GM12878 (cell line): Measurements from ENCODE around the gene IQGAP3. TPM values are rescaled to one million over a fixed set of nuclear protein-coding genes. Genes with fewer than 3 reads are reported as not detected.

Source experiments
- CTCF ChIP-seq, 3 experiments: IDR thresholded peaks in 2 of 3; conservative IDR thresholded peaks in 1 of 3; 2 replicates each; pipeline ENCODE4 v1.5.1; 2011; ENCODE audit warnings: low read depth in 3 of 3, low read length in 3 of 3, mild to moderate bottlenecking in 3 of 3, control low read depth in 2 of 3, moderate library complexity in 2 of 3, inconsistent platforms in 1 of 3, mixed read lengths in 1 of 3; ENCODE audit not compliant: control insufficient read depth in 2 of 3, insufficient read depth in 1 of 3; ENCODE audit errors: extremely low read depth in 1 of 3
- E2F4 ChIP-seq: IDR thresholded peaks from 2 replicates; pipeline ENCODE4 v1.6.1; 2012; ENCODE audit warnings: low read depth, low read length, improper control_type of control experiment
- ESRRA ChIP-seq: IDR thresholded peaks from 2 replicates; pipeline ENCODE4 v1.6.1; 2012; ENCODE audit warnings: mild to moderate bottlenecking, low read length, improper control_type of control experiment
- ETV6 ChIP-seq, 2 experiments: fragments of 450-650 bp in 1 of 2; IDR thresholded peaks in 1 of 2; conservative IDR thresholded peaks in 1 of 2; 2 replicates each; pipeline ENCODE4 v1.6.1; 2014; ENCODE audit warnings: antibody characterized with exemption in 1 of 2, borderline replicate concordance in 1 of 2, low read depth in 1 of 2, mild to moderate bottlenecking in 1 of 2, moderate library complexity in 1 of 2
- MYB ChIP-seq: fragments of 150-350 bp; IDR thresholded peaks from 2 replicates; pipeline ENCODE4 v1.6.1; 2014; ENCODE audit warnings: mild to moderate bottlenecking, low read depth, low read length, borderline replicate concordance
- NFYA ChIP-seq: IDR thresholded peaks from 2 replicates; pipeline ENCODE4 v1.6.1; 2011; ENCODE audit warnings: low read depth, mild to moderate bottlenecking, low read length, improper control_type of control experiment, borderline replicate concordance
- PKNOX1 ChIP-seq: fragments of 450-650 bp; IDR thresholded peaks from 2 replicates; pipeline ENCODE4 v1.6.1; 2016; ENCODE audit warnings: mild to moderate bottlenecking
- POLR2AphosphoS2 ChIP-seq: IDR thresholded peaks from 2 replicates; pipeline ENCODE4 v1.6.1; 2011; ENCODE audit warnings: low read depth, mild to moderate bottlenecking, low read length, improper control_type of control experiment, moderate library complexity
- RAD21 ChIP-seq: IDR thresholded peaks from 2 replicates; pipeline ENCODE4 v1.6.1; 2011; ENCODE audit warnings: mild to moderate bottlenecking, low read depth, low read length, moderate library complexity; ENCODE audit not compliant: insufficient read depth
- RELA ChIP-seq: fragments of 450-650 bp; IDR thresholded peaks from 2 replicates; pipeline ENCODE4 v1.8.0; 2014; ENCODE audit warnings: borderline replicate concordance; ENCODE audit not compliant: partially characterized antibody
- REST ChIP-seq: IDR thresholded peaks from 2 replicates; pipeline ENCODE4 v1.6.1; 2012; ENCODE audit warnings: mild to moderate bottlenecking, low read depth, low read length
- SMAD5 ChIP-seq: IDR thresholded peaks from 2 replicates; pipeline ENCODE4 v1.6.1; 2016; ENCODE audit warnings: antibody characterized with exemption, low read depth
- SMC3 ChIP-seq: IDR thresholded peaks from 2 replicates; pipeline ENCODE4 v1.6.1; 2011; ENCODE audit warnings: low read length, improper control_type of control experiment, borderline replicate concordance
- TCF3 ChIP-seq: IDR thresholded peaks from 2 replicates; pipeline ENCODE4 v1.6.1; 2012; ENCODE audit warnings: low read depth, mild to moderate bottlenecking, low read length, borderline replicate concordance; ENCODE audit not compliant: insufficient read depth
- TCF7 ChIP-seq: IDR thresholded peaks from 2 replicates; pipeline ENCODE4 v1.6.1; 2014; ENCODE audit warnings: antibody characterized with exemption, borderline replicate concordance
- ZNF207 ChIP-seq: fragments of 450-650 bp; IDR thresholded peaks from 2 replicates; pipeline ENCODE4 v1.6.1; 2014; ENCODE audit warnings: antibody characterized with exemption, mild to moderate bottlenecking, borderline replicate concordance
- ZNF24 ChIP-seq: fragments of 450-650 bp; IDR thresholded peaks from 2 replicates; pipeline ENCODE4 v1.6.1; 2017; ENCODE audit warnings: antibody characterized with exemption, mild to moderate bottlenecking
- polyA plus RNA-seq, 11 experiments: library from polyadenylated mRNA; depleted of rRNA in 4 of 11; unstranded in 6 of 11; stranded (reverse) in 5 of 11; fragments of >200 nt; fragmentation: Nextera tagmentation in 4 of 11; fragmentation: Illumina TruSeq in 1 of 11; extraction: Ambion mirVana in 4 of 11; extraction: Trizol in 1 of 11; gene quantifications; 1 replicate in 1 of 11; 2 replicates in 10 of 11; pipeline versions ENCODE4 v1.2.1 to v1.2.3, GENCODE V29; 2011 to 2016; ENCODE audit warnings: inconsistent platforms in 2 of 11, missing spikeins in 2 of 11, low read depth in 1 of 11
- total RNA-seq, 4 experiments: library from RNA; depleted of rRNA in 3 of 4; stranded (reverse); fragments of >200 nt in 3 of 4; fragmentation: Illumina TruSeq in 1 of 4; extraction: Trizol in 1 of 4; gene quantifications; 2 replicates each; pipeline versions ENCODE4 v1.2.1 to v1.2.3, GENCODE V29; 2013 to 2021

The IQGAP3 gene
- total and polyA plus RNA-seq, 10 of the 15 experiments (the other 5 are each of a cell fraction or from before 2014, with no cell fraction given), result 1.1 to 10.7 (median 7.9) TPM

DNA sequence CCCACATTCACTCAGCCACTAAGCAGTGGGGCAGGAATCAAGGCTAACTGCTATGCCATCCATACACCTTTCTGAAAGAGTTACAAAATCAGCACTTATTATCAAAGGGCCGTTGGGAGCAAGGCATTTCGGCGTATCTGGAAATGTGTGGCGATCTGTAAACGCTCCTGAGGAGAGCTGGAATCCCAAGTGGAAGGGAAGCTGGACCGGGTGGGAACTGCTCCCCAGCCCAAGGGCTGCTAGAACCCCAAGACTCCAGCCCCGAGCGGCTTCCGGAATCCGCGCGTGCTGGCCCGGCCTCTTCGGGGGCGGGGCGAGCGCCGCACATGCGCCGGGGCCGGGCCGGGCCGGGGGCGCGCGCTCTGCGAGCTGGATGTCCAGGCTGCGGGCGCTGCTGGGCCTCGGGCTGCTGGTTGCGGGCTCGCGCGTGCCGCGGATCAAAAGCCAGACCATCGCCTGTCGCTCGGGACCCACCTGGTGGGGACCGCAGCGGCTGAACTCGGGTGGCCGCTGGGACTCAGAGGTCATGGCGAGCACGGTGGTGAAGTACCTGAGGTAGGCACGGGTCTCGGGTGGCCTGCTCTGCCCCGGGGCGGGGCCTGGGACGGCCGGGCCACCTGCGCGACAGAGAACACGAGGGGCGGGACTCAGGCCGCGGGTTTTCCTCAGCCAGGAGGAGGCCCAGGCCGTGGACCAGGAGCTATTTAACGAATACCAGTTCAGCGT is 19.2 kb upstream of the IQGAP3 start, which contains the start of gene NAXE (continued):
- TF ChIP-seq RELA (no peak), ZNF24 (no peak), ZNF207 (no peak), NFYA (no peak), REST (no peak), SMC3 (no peak), POLR2AphosphoS2 (peak; percentile 57; the same call in 1 of the 2 replicates), ESRRA (no peak), ETV6 (conservative IDR thresholded peaks at IDR 0.05 in 1 of 2, IDR thresholded peaks at IDR 0.05 in 1 of 2; ENCODE audit: borderline replicate concordance in 1 of 2, low read depth in 1 of 2) (no peak), E2F4 (no peak), PKNOX1 (no peak), TCF3 (0 out of 2 replicates have a peak, but pooled peaks have one; percentile 33), SMAD5 (peak; percentile 78), RAD21 (no peak), CTCF (IDR thresholded peaks at IDR 0.05 in 2 of 3, conservative IDR thresholded peaks at IDR 0.05 in 1 of 3; ENCODE audit: control insufficient read depth in 2 of 3, extremely low read depth in 1 of 3, insufficient read depth in 1 of 3, low read depth in 3 of 3, low read length in 3 of 3) (0 out of 6 replicates have a peak, but pooled peaks of 1 of the 3 experiments have one; percentile 1), TCF7 (no peak), MYB (no peak)
